Large intestine (tissue), 3 donors: ENCODE measurements around the gene STUM. TPM values are rescaled to one million over a fixed set of nuclear protein-coding genes. Genes with fewer than 3 reads are reported as not detected.

Experiments used
- DNase-seq, 2 donors: peaks; one replicate each; pipeline versions ENCODE4 v3.0.0 to v3.0.0-alpha.2; 2013
- H3K27ac ChIP-seq: one replicate; pipeline ENCODE4 v1.5.1; 2013; ENCODE audit warnings: low read length
- H3K27me3 ChIP-seq: 2 replicates; pipeline ENCODE4 v1.6.1; 2013; ENCODE audit warnings: low read length; ENCODE audit not compliant: control insufficient read depth, insufficient read depth
- H3K36me3 ChIP-seq: 2 replicates; pipeline ENCODE4 v1.6.1; 2013; ENCODE audit warnings: low read length; ENCODE audit not compliant: control insufficient read depth, insufficient read depth
- H3K4me1 ChIP-seq: one replicate; pipeline ENCODE4 v1.6.1; 2013; ENCODE audit warnings: low read length; ENCODE audit not compliant: control insufficient read depth, insufficient read depth
- H3K4me3 ChIP-seq: one replicate; pipeline ENCODE4 v1.5.1; 2013; ENCODE audit warnings: low read length
- H3K9me3 ChIP-seq: one replicate; pipeline ENCODE4 v1.6.1; 2013; ENCODE audit warnings: mild to moderate bottlenecking, low read depth, low read length, moderate library complexity; ENCODE audit not compliant: control insufficient read depth
- WGBS: methylation state at CpG from one replicate; pipeline ENCODE4 v1.1.5; 2013; ENCODE audit warnings: low lambda C conversion rate; ENCODE audit not compliant: insufficient coverage; 5-methylcytosine and 5-hydroxymethylcytosine counted together
- polyA plus RNA-seq: library from polyadenylated mRNA; unstranded; fragments of 120-200 nt; gene quantifications from one replicate; pipeline ENCODE4 v1.2.1, GENCODE V29; 2013

STUM gene
- polyA plus RNA-seq, 1 donor = 8.2 TPM

GRCh38 chr1:226519716-226520598 is 28.6 kb upstream of the STUM start:
- Histone ChIP-seq H3K9me3 (no peaks in the 10 kb centered on the region), H3K27me3 (peaks cover 49% of the 10 kb centered on the region), H3K36me3 (no peaks in the 10 kb centered on the region), H3K27ac (no peak overlapping the region), H3K4me1 (no peaks in the 10 kb centered on the region), H3K4me3 (no peak overlapping the region)
- 100% methylated on average over 3 of the region's 13 CpGs for WGBS
- DNase-seq = no peak

GRCh38 chr1:226520640-226521355 is 27.8 kb upstream of the STUM start:
- 100% methylated on average over 1 of the region's 9 CpGs for WGBS
- no peak for DNase-seq
- Histone ChIP-seq H3K4me1 (no peaks in the 10 kb centered on the region), H3K27me3 (peaks cover 45% of the 10 kb centered on the region), H3K4me3 (no peak overlapping the region), H3K9me3 (no peaks in the 10 kb centered on the region), H3K36me3 (no peaks in the 10 kb centered on the region), H3K27ac (no peak overlapping the region)

DNA sequence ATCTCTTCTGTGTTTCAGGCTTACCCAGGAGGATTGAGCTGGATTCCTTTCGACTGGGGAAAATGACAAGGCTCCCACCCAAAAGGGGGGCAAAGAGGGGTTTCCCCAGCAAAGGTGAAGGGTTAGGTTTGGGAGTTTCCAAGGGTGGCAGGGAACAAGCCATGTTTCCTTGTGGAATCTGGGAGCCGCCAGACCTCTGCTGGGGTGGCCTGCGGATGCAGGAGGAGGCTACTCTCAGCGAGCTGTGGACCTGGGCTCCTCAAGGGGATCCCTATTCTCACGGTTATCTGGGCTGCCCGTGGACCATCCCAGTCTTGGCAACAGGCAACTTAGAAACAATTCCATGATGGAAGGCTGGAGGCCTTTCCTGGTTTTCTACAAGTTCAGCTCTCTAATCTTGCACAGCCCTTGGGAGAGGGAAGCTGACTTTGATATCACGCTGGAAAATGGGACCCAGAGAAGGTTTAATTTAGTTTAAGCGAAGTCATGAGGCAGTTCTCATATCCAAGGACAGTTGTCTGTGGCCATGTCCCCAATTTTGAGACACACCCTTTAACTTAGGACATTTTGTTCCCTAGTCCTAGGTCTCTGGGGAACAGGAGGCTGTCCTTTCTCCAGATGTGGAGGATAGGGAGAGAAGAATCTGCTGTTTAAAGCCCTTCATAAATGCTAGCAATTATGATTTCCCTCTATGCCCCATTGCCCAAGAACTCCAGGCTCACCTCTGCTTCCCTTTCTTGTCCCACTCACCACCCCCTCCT is 24.7 kb upstream of the STUM start:
- H3K36me3 ChIP-seq = no peaks in the 10 kb centered on the region
- no peak for DNase-seq
- 100% methylated on average over 1 of the region's 8 CpGs for WGBS
- no peaks in the 10 kb centered on the region for H3K9me3 ChIP-seq
- no peak overlapping the region for H3K4me3 ChIP-seq
- H3K4me1 ChIP-seq = no peaks in the 10 kb centered on the region
- no peak overlapping the region for H3K27ac ChIP-seq
- H3K27me3 ChIP-seq = peaks cover 47% of the 10 kb centered on the region

GRCh38 chr1:226524547-226524946 is 24.0 kb upstream of the STUM start:
- no peak for DNase-seq
- Histone ChIP-seq H3K9me3 (no peaks in the 10 kb centered on the region), H3K36me3 (no peaks in the 10 kb centered on the region), H3K4me3 (no peak overlapping the region), H3K27ac (no peak overlapping the region), H3K4me1 (no peaks in the 10 kb centered on the region), H3K27me3 (peaks cover 44% of the 10 kb centered on the region)

DNA sequence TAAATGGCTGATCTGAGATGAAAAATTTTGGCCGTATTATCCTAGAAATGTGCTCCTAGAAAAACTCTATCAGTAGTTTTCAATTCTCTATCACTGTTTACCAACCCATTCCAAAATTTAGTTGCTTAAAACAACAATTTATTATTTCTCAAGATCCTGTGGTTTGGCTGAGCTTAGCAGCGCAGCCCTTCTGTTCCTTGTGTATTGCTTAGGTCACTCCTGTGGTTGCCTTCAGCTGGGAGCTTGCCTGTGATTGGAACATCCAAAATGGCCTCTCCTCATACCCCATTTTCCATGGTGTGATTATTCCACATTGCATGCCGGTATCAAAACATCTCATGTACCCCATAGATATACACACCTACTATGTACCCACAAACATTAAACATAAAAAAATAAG is 22.8 kb upstream of the STUM start:
- H3K27ac ChIP-seq = no peak overlapping the region
- no peaks in the 10 kb centered on the region for H3K4me1 ChIP-seq
- DNase-seq = no peak
- H3K27me3 ChIP-seq = peaks cover 44% of the 10 kb centered on the region
- WGBS = no CpG with 5 or more reads among the region's 3 CpGs
- no peaks in the 10 kb centered on the region for H3K36me3 ChIP-seq
- H3K4me3 ChIP-seq = no peak overlapping the region
- no peaks in the 10 kb centered on the region for H3K9me3 ChIP-seq

- no peak overlapping the region for H3K4me3 ChIP-seq
These were observed 21.6 kb upstream of the STUM start for GRCh38 chr1:226526801-226527595.

GRCh38 chr1:226529891-226530290 is 18.7 kb upstream of the STUM start:
- no peak for DNase-seq
- H3K27me3 ChIP-seq = peaks cover 35% of the 10 kb centered on the region
- WGBS = no CpG with 5 or more reads among the region's 7 CpGs
- H3K36me3 ChIP-seq = no peaks in the 10 kb centered on the region
- no peaks in the 10 kb centered on the region for H3K9me3 ChIP-seq
- H3K27ac ChIP-seq = no peak overlapping the region
- no peak overlapping the region for H3K4me3 ChIP-seq
- H3K4me1 ChIP-seq = no peaks in the 10 kb centered on the region

More at GRCh38 chr1:226526801-226527595, 21.6 kb upstream of the STUM start:
- no peaks in the 10 kb centered on the region for H3K36me3 ChIP-seq
- H3K4me1 ChIP-seq = no peaks in the 10 kb centered on the region
- DNase-seq = no peak
- H3K9me3 ChIP-seq = no peaks in the 10 kb centered on the region
- 67% methylated on average over 3 of the region's 21 CpGs for WGBS
- H3K27me3 ChIP-seq = peaks cover 43% of the 10 kb centered on the region
- H3K27ac ChIP-seq = no peak overlapping the region

DNA sequence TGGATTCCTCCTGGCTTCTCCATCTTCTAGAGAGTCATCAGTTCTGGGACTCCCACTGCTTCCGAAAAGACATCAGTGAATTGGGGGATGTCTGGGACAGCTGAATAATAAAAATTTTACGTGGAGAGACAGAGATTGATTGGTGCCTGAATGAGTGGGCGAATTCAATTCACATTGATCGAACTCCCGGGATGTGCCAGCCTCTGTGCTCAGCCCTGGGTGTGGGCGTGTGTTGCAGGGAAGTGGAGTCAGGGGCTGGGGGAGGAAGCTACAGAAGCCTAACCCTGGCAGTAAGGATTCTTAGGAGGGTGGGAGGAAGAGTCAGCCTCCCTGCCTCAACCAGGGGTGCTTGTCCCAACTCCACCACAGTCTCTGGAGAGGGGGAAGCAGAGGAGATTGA is 18.0 kb upstream of the STUM start:
- Histone ChIP-seq H3K27ac (no peak overlapping the region), H3K4me1 (no peaks in the 10 kb centered on the region), H3K9me3 (no peaks in the 10 kb centered on the region), H3K4me3 (no peak overlapping the region), H3K36me3 (no peaks in the 10 kb centered on the region), H3K27me3 (peaks cover 35% of the 10 kb centered on the region)
- no CpG with 5 or more reads among the region's 6 CpGs for WGBS
- DNase-seq = no peak

DNA sequence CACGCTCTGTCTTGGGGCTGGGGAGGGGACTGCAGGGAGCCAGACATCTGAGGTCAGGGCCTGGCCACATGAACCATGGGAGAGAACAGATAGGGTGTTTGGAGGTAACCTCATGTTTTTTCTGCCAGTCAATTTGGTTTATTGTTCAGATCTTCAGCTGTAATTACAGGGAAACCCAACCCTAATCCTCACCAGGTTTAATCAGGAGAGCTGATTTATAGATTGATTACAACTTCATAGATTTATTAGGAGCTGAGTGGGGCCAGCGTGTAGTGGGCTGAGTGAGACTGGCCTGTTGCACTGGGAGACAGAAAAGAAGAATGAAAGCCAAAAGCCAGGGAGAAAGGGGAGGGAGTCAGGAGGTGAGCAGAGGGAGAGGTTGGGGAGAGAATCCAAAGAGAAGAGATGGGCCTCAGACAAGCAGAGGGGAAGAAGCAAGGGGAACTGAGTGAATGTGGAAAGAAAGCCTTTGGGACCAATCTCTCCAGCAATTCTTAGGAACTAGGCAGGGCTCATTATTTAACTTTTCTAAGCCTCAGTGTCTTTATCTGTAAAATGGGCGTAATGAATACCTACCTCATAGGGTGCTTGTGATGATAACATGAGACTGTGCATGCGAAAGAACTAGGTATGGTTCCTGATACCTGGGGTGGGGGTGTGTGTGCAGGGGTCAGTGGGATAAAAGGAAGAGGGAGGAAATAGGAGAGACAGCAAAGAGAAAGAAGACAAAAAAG is 17.0 kb upstream of the STUM start:
- H3K36me3 ChIP-seq = no peaks in the 10 kb centered on the region
- no peak overlapping the region for H3K4me3 ChIP-seq
- no peaks in the 10 kb centered on the region for H3K9me3 ChIP-seq
- no peak for DNase-seq
- no peak overlapping the region for H3K27ac ChIP-seq
- peaks cover 35% of the 10 kb centered on the region for H3K27me3 ChIP-seq
- H3K4me1 ChIP-seq = no peaks in the 10 kb centered on the region
- WGBS = 90% methylated on average over 2 of the region's 4 CpGs
